Spleen (tissue), 11 donors: ENCODE measurements around the gene ZNF76. TPM values are rescaled to one million over a fixed set of nuclear protein-coding genes. Genes with fewer than 3 reads are reported as not detected.

ENCODE experiments used
- DNase-seq: peaks from one replicate; pipeline ENCODE4 v3.0.0-alpha.2; 2020
- H3K27ac ChIP-seq, 8 donors: fragments of 200-600 bp; sonication (generic) in 7 of 8; 1 replicate in 4 of 8; 2 replicates in 4 of 8; pipeline versions ENCODE4 v1.5.0 to v1.8.0; 2016 to 2021; ENCODE audit warnings: inconsistent platforms in 4 of 8, mild to moderate bottlenecking in 4 of 8, moderate library complexity in 1 of 8
- H3K27me3 ChIP-seq, 7 donors: fragments of 200-600 bp; sonication (generic) in 6 of 7; replicated peaks in 1 of 7; 1 replicate in 4 of 7; 2 replicates in 3 of 7; pipeline versions ENCODE4 v1.5.0 to v1.8.0; 2016 to 2021; ENCODE audit warnings: inconsistent platforms in 3 of 7, mild to moderate bottlenecking in 1 of 7
- H3K36me3 ChIP-seq, 6 donors: fragments of 200-600 bp; sonication (generic) in 5 of 6; 1 replicate in 4 of 6; 2 replicates in 2 of 6; pipeline versions ENCODE4 v1.5.0 to v1.8.0; 2016 to 2021; ENCODE audit warnings: inconsistent platforms in 2 of 6
- H3K4me1 ChIP-seq, 6 donors: fragments of 200-600 bp; sonication (generic) in 5 of 6; 1 replicate in 3 of 6; 2 replicates in 3 of 6; pipeline versions ENCODE4 v1.5.0 to v1.8.0; 2016 to 2021; ENCODE audit warnings: inconsistent platforms in 3 of 6
- H3K4me3 ChIP-seq, 8 donors: fragments of 200-600 bp; sonication (generic) in 7 of 8; 1 replicate in 4 of 8; 2 replicates in 4 of 8; pipeline versions ENCODE4 v1.5.0 to v1.8.0; 2016 to 2021; ENCODE audit warnings: inconsistent platforms in 4 of 8, mild to moderate bottlenecking in 4 of 8, moderate library complexity in 2 of 8
- H3K9me3 ChIP-seq, 8 donors: fragments of 200-600 bp; sonication (generic) in 7 of 8; 1 replicate in 4 of 8; 2 replicates in 4 of 8; pipeline versions ENCODE4 v1.5.0 to v1.8.0; 2016 to 2021; ENCODE audit warnings: inconsistent platforms in 4 of 8
- CTCF ChIP-seq, 11 experiments: fragments of 200-600 bp in 7 of 11; fragments of 450-650 bp in 4 of 11; sonication (generic) in 4 of 11; IDR thresholded peaks in 8 of 11; conservative IDR thresholded peaks in 3 of 11; 1 replicate in 7 of 11; 2 replicates in 4 of 11; pipeline versions ENCODE4 v1.4.0 to v1.8.0; 2016 to 2021; ENCODE audit warnings: antibody characterized with exemption in 11 of 11, inconsistent platforms in 4 of 11, mild to moderate bottlenecking in 1 of 11
- POLR2A ChIP-seq, 3 donors: fragments of 450-650 bp; IDR thresholded peaks; one replicate each; pipeline ENCODE4 v1.5.1; 2017; ENCODE audit warnings: antibody characterized with exemption in 3 of 3, mild to moderate bottlenecking in 1 of 3
- POLR2AphosphoS5 ChIP-seq, 3 donors: sonication (generic); formaldehyde crosslinking; IDR thresholded peaks; one replicate each; pipeline ENCODE4 v1.5.1; 2017; ENCODE audit warnings: antibody characterized with exemption in 3 of 3
- WGBS, 5 donors: extraction: QIAGEN DNeasy Blood & Tissue Kit in 3 of 5; methylation state at CpG; one replicate each; pipeline versions ENCODE4 v1.1.5 to v1.1.7; 2013 to 2018; 5-methylcytosine and 5-hydroxymethylcytosine counted together
- intact Hi-C: fragments of 100-400 bp; cut with DNase I; formaldehyde crosslinking; loops from one replicate; pipeline ENCODE4 v1.15.0; 2023; ENCODE audit warnings: low total_unique reads
- polyA plus RNA-seq, 3 donors: library from polyadenylated mRNA; stranded (reverse); fragments of 200-250 nt; gene quantifications; one replicate each; pipeline ENCODE4 v1.2.1, GENCODE V29; 2013
- total RNA-seq, 7 donors: library from RNA; depleted of rRNA in 3 of 7; stranded (reverse); fragments of >200 nt in 3 of 7; fragmentation: NEBNext Ultra II Directional in 4 of 7; extraction: Animal tissue kit (Norgen Biotek cat#: 25700) in 4 of 7; gene quantifications; one replicate each; pipeline versions ENCODE4 v1.1.0 to v1.2.1, GENCODE V29; 2016 to 2021
- donor health status: healthy with polysubstance abuse.
- donor health status: DM: no; HTN: no; CAD: no; lungs with moderate emphysema.
- donor health status: DM: no; HTN: no; CAD: no.
- donor health status: Bipolar disorder and iron deficiency.
- donor health status: healthy.
- donor health status: DM: no; HTN: no; CAD: no.
- donor health status: DM: yes; HTN: yes; CAD: no.

Gene ZNF76
- total and polyA plus RNA-seq, 10 donors, result 25.6 to 80.0 (median 57.8) TPM

DNA sequence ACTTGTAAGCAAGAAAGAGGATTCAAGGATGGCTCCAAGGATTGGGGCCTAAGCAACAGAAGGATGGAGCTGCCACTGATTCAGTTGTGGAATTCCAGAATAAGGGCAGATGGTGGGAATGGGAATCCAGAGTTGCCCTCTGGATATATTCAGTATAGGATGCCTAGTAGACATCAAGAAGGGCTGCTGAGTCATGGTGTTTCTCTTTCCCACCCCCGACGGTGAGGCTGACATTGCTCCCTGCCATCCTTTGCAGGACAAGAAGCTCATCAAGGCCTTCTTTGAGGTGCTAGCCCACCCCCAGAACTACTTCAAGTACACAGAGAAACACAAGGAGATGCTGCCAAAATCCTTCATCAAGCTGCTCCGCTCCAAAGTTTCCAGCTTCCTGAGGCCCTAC, 11.2 kb upstream of the ZNF76 start:
- Histone ChIP-seq H3K4me1 (peaks cover 0 to 6% (median 0%) of the 10 kb centered on the region in 6 donors), H3K4me3 (no peak overlapping the region), H3K9me3 (no peaks in the 10 kb centered on the region), H3K27me3 (no peaks in the 10 kb centered on the region), H3K27ac (no peak overlapping the region), H3K36me3 (peaks cover 0 to 31% (median 3%) of the 10 kb centered on the region in 6 donors)
- TF ChIP-seq CTCF (IDR thresholded peaks at IDR 0.05 in 8 of 11, conservative IDR thresholded peaks at IDR 0.05 in 3 of 11) (no peak), POLR2A (IDR thresholded peaks at IDR 0.05) (no peak), POLR2AphosphoS5 (IDR thresholded peaks at IDR 0.05) (no peak)
- 38 to 66% (median 45%) methylated on average over 3 of the region's 3 CpGs for whole genome bisulfite sequencing, 5 donors
- intact Hi-C loops, result no loop called here
- DNase-seq, result no peak

- no peak for DNase-seq
- Histone ChIP-seq H3K4me3 (no peak overlapping the region), H3K9me3 (no peaks in the 10 kb centered on the region), H3K27ac (no peak overlapping the region), H3K4me1 (peaks cover 0 to 6% (median 0%) of the 10 kb centered on the region in 6 donors), H3K27me3 (no peaks in the 10 kb centered on the region), H3K36me3 (peaks cover 0 to 24% (median 3%) of the 10 kb centered on the region in 6 donors)
- 81 to 87% (median 86%) methylated on average over 3 of the region's 3 CpGs for WGBS, 5 donors
- intact Hi-C loops, result no loop called here
- TF ChIP-seq POLR2A (IDR thresholded peaks at IDR 0.05) (no peak), POLR2AphosphoS5 (IDR thresholded peaks at IDR 0.05) (no peak), CTCF (IDR thresholded peaks at IDR 0.05 in 8 of 11, conservative IDR thresholded peaks at IDR 0.05 in 3 of 11) (no peak)
Observed at GRCh38 chr6:35248965-35249364, 10.6 kb upstream of the ZNF76 start.

- no peak for TF ChIP-seq CTCF (IDR thresholded peaks at IDR 0.05 in 8 of 11, conservative IDR thresholded peaks at IDR 0.05 in 3 of 11)
- no peak for TF ChIP-seq POLR2AphosphoS5 (IDR thresholded peaks at IDR 0.05)
- no peak for TF ChIP-seq POLR2A (IDR thresholded peaks at IDR 0.05)
- WGBS, 5 donors, result 93 to 96% (median 94%) methylated on average over 3 of the region's 3 CpGs
- intact Hi-C loops, result no loop called here
- H3K27ac ChIP-seq, result no peak overlapping the region
- H3K27me3 ChIP-seq, result no peaks in the 10 kb centered on the region
- no peaks in the 10 kb centered on the region for H3K36me3 ChIP-seq
- H3K9me3 ChIP-seq, result no peaks in the 10 kb centered on the region
- H3K4me1 ChIP-seq, result peaks cover 0 to 6% (median 0%) of the 10 kb centered on the region in 6 donors
- no peak for DNase-seq
- no peak overlapping the region for H3K4me3 ChIP-seq
Observed at GRCh38 chr6:35251949-35252348, 7.6 kb upstream of the ZNF76 start.

GRCh38 chr6:35253249-35253648, 6.3 kb upstream of the ZNF76 start:
- Histone ChIP-seq H3K27ac (no peak overlapping the region), H3K36me3 (no peaks in the 10 kb centered on the region), H3K4me3 (no peak overlapping the region), H3K27me3 (no peaks in the 10 kb centered on the region), H3K4me1 (peaks cover 2 to 19% (median 6%) of the 10 kb centered on the region in 6 donors), H3K9me3 (no peaks in the 10 kb centered on the region)
- 73 to 100% (median 92%) methylated on average over 1 of the region's 1 CpG for WGBS, 5 donors
- no peak for TF ChIP-seq POLR2AphosphoS5 (IDR thresholded peaks at IDR 0.05)
- TF ChIP-seq CTCF (IDR thresholded peaks at IDR 0.05 in 8 of 11, conservative IDR thresholded peaks at IDR 0.05 in 3 of 11), result no peak
- no peak for TF ChIP-seq POLR2A (IDR thresholded peaks at IDR 0.05)
- intact Hi-C loops, result no loop called here
- no peak for DNase-seq
